Peyer's patch (tissue), 4 donors: Measurements from ENCODE around the gene CYP2F1.

Source experiments
- CTCF ChIP-seq, 6 experiments: fragments of 450-650 bp in 4 of 6; fragments of 200-600 bp in 2 of 6; sonication (generic) in 1 of 6; IDR thresholded peaks; one replicate each; pipeline ENCODE4 v1.5.1; 2017 to 2019; ENCODE audit warnings: antibody characterized with exemption in 6 of 6, mild to moderate bottlenecking in 3 of 6, moderate library complexity in 1 of 6
- POLR2A ChIP-seq, 2 donors: fragments of 450-650 bp; IDR thresholded peaks; one replicate each; pipeline ENCODE4 v1.5.1; 2017; ENCODE audit warnings: antibody characterized with exemption in 2 of 2, mild to moderate bottlenecking in 2 of 2, moderate library complexity in 2 of 2

GRCh38 chr19:41159881-41160280, 45.6 kb downstream of the CYP2F1 start:
- TF ChIP-seq CTCF (IDR thresholded peaks at IDR 0.05) (no peak), POLR2A (IDR thresholded peaks at IDR 0.05) (no peak)
